Panc1 (cell line): ENCODE data around the gene FGF3. TPM values are rescaled to one million over a fixed set of nuclear protein-coding genes. Genes with fewer than 3 reads are reported as not detected.

Experiments
- ATAC-seq: fragments of 200-7000 bp; cut with Tn5 transposase; 2 replicates; pipeline ENCODE4 v1.9.1; 2020; ENCODE audit warnings: mild to moderate bottlenecking, moderate library complexity
- BruUV-seq: library from RNA; stranded (reverse); fragments of 400-500 nt; replicated peaks from 2 replicates; lab custom pipeline; 2021; lab: Mats Ljungman, UMichigan
- CTCF ChIA-PET: fragments of 300-600 bp; sonication (Branson Sonifier 250); formaldehyde crosslinking; loops from one replicate; lab custom pipeline; 2022; ENCODE audit warnings: antibody characterized with exemption; lab: Charles Lee
- POLR2A ChIA-PET: fragments of 300-600 bp; sonication (Branson Sonifier 250); formaldehyde crosslinking; loops from one replicate; lab custom pipeline; 2022; ENCODE audit warnings: antibody characterized with exemption; lab: Charles Lee
- DNase-seq: peaks from one replicate; pipeline ENCODE4 v3.0.0-alpha.2; 2010; ENCODE audit warnings: low read depth, low spot score
- H3K27ac ChIP-seq: 2 replicates; pipeline ENCODE4 v1.5.1; 2011; ENCODE audit warnings: mild to moderate bottlenecking, low read length, inconsistent platforms
- H3K27me3 ChIP-seq: fragments of 200-500 bp; sonication (Bioruptor generic); 2 replicates; pipeline ENCODE4 v1.6.0; 2014; ENCODE audit warnings: low read length, inconsistent platforms; ENCODE audit not compliant: control insufficient read depth, insufficient read depth
- H3K36me3 ChIP-seq: fragments of 200-500 bp; sonication (Bioruptor generic); 2 replicates; pipeline ENCODE4 v1.5.1; 2014; ENCODE audit warnings: inconsistent platforms, mild to moderate bottlenecking, low read length, moderate library complexity; ENCODE audit not compliant: control insufficient read depth, insufficient read depth
- H3K4me1 ChIP-seq: 2 replicates; pipeline ENCODE4 v1.5.1; 2011; ENCODE audit warnings: inconsistent platforms, mild to moderate bottlenecking, low read length, moderate library complexity; ENCODE audit not compliant: control insufficient read depth, insufficient read depth
- H3K4me3 ChIP-seq, 2 experiments: 2 replicates each; pipeline ENCODE4 v1.5.1; 2011 to 2012; ENCODE audit warnings: low read depth in 2 of 2, low read length in 2 of 2, mild to moderate bottlenecking in 2 of 2, inconsistent platforms in 1 of 2, moderate library complexity in 1 of 2
- H3K9me3 ChIP-seq: fragments of 200-500 bp; sonication (Bioruptor generic); 2 replicates; pipeline ENCODE4 v1.5.1; 2014; ENCODE audit warnings: low read depth, mild to moderate bottlenecking, inconsistent platforms, low read length, moderate library complexity; ENCODE audit not compliant: control insufficient read depth, insufficient read depth
- POLR2AphosphoS5 ChIP-seq: IDR thresholded peaks from 2 replicates; pipeline ENCODE4 v1.6.1; 2012; ENCODE audit warnings: mild to moderate bottlenecking, low read depth, low read length, moderate library complexity
- SIN3A ChIP-seq: IDR thresholded peaks from 2 replicates; pipeline ENCODE4 v1.6.1; 2012; ENCODE audit warnings: low read depth, mild to moderate bottlenecking, low read length, moderate library complexity, borderline replicate concordance; ENCODE audit not compliant: insufficient read depth
- TCF7L2 ChIP-seq: IDR thresholded peaks from 2 replicates; pipeline ENCODE4 v1.6.1; 2011; ENCODE audit warnings: mild to moderate bottlenecking, low read depth, low read length, inconsistent platforms
- in situ Hi-C: cut with HindIII; loops from 2 replicates; pipeline ENCODE4 v1.10.0; 2016; ENCODE audit warnings: low sequenced_read_pairs, low pct_unique_long_range_greater_than_20kb
- intact Hi-C: fragments of 100-400 bp; cut with micrococcal nuclease; formaldehyde crosslinking; loops from one replicate; pipeline ENCODE4 v1.10.0; 2022; ENCODE audit not compliant: unreplicated experiment
- total RNA-seq: library from RNA; stranded (reverse); gene quantifications from one replicate; pipeline ENCODE4 v1.2.1, GENCODE V29; 2021; ENCODE audit not compliant: unreplicated experiment
- TF ChIP-seq, protein P1 (sequence below): fragments of 450-650 bp; IDR thresholded peaks from 2 replicates; pipeline ENCODE4 v1.5.1; 2017; ENCODE audit warnings: mild to moderate bottlenecking
- TF ChIP-seq, protein P2 (sequence below), 2 experiments: IDR thresholded peaks; 2 replicates each; pipeline ENCODE4 v1.6.1; 2011 to 2012; ENCODE audit warnings: low read depth in 2 of 2, control low read depth in 1 of 2, low read length in 1 of 2, mild to moderate bottlenecking in 1 of 2, moderate library complexity in 1 of 2; ENCODE audit not compliant: insufficient read depth in 1 of 2

The FGF3 gene
- total RNA-seq, 1 experiment from 2014 or later = not detected

DNA sequence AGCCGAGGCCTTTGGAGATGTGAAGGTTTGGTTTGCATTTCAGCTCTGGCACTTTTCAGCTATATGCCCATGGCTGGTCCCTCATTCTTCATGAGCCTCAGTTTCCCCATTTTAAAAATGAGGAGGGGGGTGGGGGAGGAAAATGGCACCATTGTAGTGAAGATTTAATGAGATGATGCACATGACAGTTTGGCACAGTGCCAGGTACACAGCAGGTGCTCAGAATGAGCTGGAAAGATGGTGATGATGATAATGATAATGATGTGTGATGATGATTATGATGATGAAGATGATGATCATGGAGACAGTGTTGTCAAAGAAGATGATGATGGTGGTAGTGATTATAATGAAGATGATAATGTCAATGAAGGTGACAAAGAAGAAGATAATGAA, 24.3 kb upstream of the FGF3 start:
- ATAC-seq (no peak; the same call in 1 of the 2 replicates), DNase-seq (no peak)
- peaks cover 5% of the 10 kb centered on the region; the same call in 1 of the 2 replicates for H3K27me3 ChIP-seq
- H3K4me3 ChIP-seq = no peak overlapping the region
- CTCF ChIA-PET = interaction anchor here (0.6 kb wide), 1 partner anchor 182 kb away, joined by 9 read pairs; no protein-coding TSS in a partner anchor
- H3K27ac ChIP-seq = no peak overlapping the region
- H3K36me3 ChIP-seq = no peaks in the 10 kb centered on the region
- POLR2A ChIA-PET = interaction anchor here (0.6 to 0.7 kb wide), 2 partner anchors 33 to 1609 kb away, joined by 3 to 7 read pairs; partner anchors contain the start of gene NADSYN1
- no peaks in the 10 kb centered on the region for H3K4me1 ChIP-seq
- BruUV-seq = no TSS peak
- intact Hi-C loops = no loop called here
- TF ChIP-seq SIN3A (no peak), TCF7L2 (no peak), POLR2AphosphoS5 (no peak)
- TF ChIP-seq, protein P1, sequence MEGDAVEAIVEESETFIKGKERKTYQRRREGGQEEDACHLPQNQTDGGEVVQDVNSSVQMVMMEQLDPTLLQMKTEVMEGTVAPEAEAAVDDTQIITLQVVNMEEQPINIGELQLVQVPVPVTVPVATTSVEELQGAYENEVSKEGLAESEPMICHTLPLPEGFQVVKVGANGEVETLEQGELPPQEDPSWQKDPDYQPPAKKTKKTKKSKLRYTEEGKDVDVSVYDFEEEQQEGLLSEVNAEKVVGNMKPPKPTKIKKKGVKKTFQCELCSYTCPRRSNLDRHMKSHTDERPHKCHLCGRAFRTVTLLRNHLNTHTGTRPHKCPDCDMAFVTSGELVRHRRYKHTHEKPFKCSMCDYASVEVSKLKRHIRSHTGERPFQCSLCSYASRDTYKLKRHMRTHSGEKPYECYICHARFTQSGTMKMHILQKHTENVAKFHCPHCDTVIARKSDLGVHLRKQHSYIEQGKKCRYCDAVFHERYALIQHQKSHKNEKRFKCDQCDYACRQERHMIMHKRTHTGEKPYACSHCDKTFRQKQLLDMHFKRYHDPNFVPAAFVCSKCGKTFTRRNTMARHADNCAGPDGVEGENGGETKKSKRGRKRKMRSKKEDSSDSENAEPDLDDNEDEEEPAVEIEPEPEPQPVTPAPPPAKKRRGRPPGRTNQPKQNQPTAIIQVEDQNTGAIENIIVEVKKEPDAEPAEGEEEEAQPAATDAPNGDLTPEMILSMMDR = no peak
- TF ChIP-seq, protein P2, sequence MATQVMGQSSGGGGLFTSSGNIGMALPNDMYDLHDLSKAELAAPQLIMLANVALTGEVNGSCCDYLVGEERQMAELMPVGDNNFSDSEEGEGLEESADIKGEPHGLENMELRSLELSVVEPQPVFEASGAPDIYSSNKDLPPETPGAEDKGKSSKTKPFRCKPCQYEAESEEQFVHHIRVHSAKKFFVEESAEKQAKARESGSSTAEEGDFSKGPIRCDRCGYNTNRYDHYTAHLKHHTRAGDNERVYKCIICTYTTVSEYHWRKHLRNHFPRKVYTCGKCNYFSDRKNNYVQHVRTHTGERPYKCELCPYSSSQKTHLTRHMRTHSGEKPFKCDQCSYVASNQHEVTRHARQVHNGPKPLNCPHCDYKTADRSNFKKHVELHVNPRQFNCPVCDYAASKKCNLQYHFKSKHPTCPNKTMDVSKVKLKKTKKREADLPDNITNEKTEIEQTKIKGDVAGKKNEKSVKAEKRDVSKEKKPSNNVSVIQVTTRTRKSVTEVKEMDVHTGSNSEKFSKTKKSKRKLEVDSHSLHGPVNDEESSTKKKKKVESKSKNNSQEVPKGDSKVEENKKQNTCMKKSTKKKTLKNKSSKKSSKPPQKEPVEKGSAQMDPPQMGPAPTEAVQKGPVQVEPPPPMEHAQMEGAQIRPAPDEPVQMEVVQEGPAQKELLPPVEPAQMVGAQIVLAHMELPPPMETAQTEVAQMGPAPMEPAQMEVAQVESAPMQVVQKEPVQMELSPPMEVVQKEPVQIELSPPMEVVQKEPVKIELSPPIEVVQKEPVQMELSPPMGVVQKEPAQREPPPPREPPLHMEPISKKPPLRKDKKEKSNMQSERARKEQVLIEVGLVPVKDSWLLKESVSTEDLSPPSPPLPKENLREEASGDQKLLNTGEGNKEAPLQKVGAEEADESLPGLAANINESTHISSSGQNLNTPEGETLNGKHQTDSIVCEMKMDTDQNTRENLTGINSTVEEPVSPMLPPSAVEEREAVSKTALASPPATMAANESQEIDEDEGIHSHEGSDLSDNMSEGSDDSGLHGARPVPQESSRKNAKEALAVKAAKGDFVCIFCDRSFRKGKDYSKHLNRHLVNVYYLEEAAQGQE (IDR thresholded peaks at IDR 0.05; ENCODE audit: insufficient read depth in 1 of 2, low read depth in 2 of 2, low read length in 1 of 2) = no peak
- no peaks in the 10 kb centered on the region for H3K9me3 ChIP-seq
- in situ Hi-C loops = no loop called here

DNA sequence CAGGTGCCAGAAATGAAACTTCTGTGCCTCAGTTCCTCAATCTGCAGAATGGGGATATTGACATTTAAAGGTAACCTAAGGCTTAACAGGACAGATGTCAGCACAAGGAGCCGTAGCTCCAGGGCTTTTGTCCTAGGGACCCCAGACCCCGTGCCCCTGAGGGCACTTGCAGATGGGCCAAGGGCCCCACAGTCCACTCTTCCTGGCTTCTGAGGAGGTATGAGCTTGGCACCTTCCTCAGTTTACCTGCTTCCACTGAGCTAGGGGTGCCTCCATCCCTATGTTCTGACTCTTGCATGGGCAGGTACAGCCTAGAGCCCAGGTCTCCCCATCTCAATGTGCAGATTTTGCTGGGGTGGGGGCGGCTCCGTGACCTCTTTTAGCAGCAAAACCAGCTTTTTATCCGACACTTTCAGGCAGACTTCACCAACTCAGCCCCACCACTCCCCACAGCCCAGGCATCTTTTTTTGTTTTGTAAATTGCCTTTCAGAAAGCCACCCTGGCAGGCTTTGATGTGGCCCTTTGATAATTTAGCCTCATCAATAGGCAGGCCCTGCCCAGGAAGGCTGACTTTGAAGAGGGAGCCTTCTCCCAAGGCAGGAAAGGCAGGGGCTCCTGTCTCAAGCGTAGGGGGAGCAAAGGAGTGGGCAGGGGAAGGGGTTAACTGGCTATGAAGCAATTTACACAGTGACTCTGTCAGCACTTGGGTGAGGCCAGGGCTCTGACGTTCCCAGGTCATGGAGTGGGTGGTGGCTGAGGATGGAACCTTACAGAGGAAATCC, 23.7 kb upstream of the FGF3 start:
- Histone ChIP-seq H3K27ac (no peak overlapping the region), H3K9me3 (no peaks in the 10 kb centered on the region), H3K4me3 (no peak overlapping the region), H3K36me3 (no peaks in the 10 kb centered on the region), H3K27me3 (peaks cover 3% of the 10 kb centered on the region; the same call in 1 of the 2 replicates), H3K4me1 (no peaks in the 10 kb centered on the region)
- BruUV-seq = no TSS peak
- CTCF ChIA-PET = interaction anchor here (0.5 to 0.6 kb wide), 2 partner anchors 182 to 649 kb away, joined by 3 to 9 read pairs; no protein-coding TSS in a partner anchor
- intact Hi-C loops (no loop called here), in situ Hi-C loops (no loop called here)
- DNase-seq (no peak), ATAC-seq (0 out of 2 replicates have a peak, but pooled peaks have one; percentile 29)
- POLR2A ChIA-PET = interaction anchor here (0.6 kb wide), 1 partner anchor 1610 kb away, joined by 7 read pairs; the partner anchor contains the start of gene NADSYN1
- no peak for TF ChIP-seq SIN3A
- no peak for TF ChIP-seq POLR2AphosphoS5
- TF ChIP-seq, protein P1 = no peak
- no peak for TF ChIP-seq TCF7L2
- TF ChIP-seq, protein P2 (IDR thresholded peaks at IDR 0.05; ENCODE audit: insufficient read depth in 1 of 2, low read depth in 2 of 2, low read length in 1 of 2) = no peak
